ELR (cell line): ENCODE measurements around the gene TIAM2.

Source experiments
- DNase-seq: peaks from one replicate; pipeline ENCODE4 v3.0.0-alpha.2; 2015; ENCODE audit warnings: low read depth

The TIAM2 gene

GRCh38 chr6:155130161-155130853 is 135.2 kb downstream of the TIAM2 start:
- DNase-seq = no peak

GRCh38 chr6:155132617-155133016 is 137.5 kb downstream of the TIAM2 start:
- DNase-seq = no peak

- no peak for DNase-seq
These were observed 145.9 kb downstream of the TIAM2 start for GRCh38 chr6:155141002-155141401.

- no peak for DNase-seq
These were observed 146.4 kb downstream of the TIAM2 start for GRCh38 chr6:155141512-155141911.

GRCh38 chr6:155142168-155143028 is 147.3 kb downstream of the TIAM2 start:
- DNase-seq = no peak

- peak; percentile 36 for DNase-seq
These were observed 148.0 kb downstream of the TIAM2 start for GRCh38 chr6:155143029-155143577.

- DNase-seq = no peak
These were observed 148.5 kb downstream of the TIAM2 start for GRCh38 chr6:155143578-155144106.

- no peak for DNase-seq
These were observed 151.1 kb downstream of the TIAM2 start for GRCh38 chr6:155146205-155146604.

GRCh38 chr6:155147958-155148663 is 153.0 kb downstream of the TIAM2 start:
- DNase-seq = no peak

GRCh38 chr6:155150967-155151671 is 156.0 kb downstream of the TIAM2 start:
- no peak for DNase-seq

- no peak for DNase-seq
These were observed 157.3 kb downstream of the TIAM2 start for GRCh38 chr6:155152211-155153076.

- peak; percentile 89 for DNase-seq
These were observed 159.2 kb downstream of the TIAM2 start for GRCh38 chr6:155154158-155154830.

- peak; percentile 20 for DNase-seq
These were observed 160.8 kb downstream of the TIAM2 start for GRCh38 chr6:155155787-155156447.

- peak; percentile 33 for DNase-seq
These were observed 162.0 kb downstream of the TIAM2 start for GRCh38 chr6:155157101-155157500.

- peak; percentile 63 for DNase-seq
These were observed 163.1 kb downstream of the TIAM2 start for GRCh38 chr6:155158030-155158843.

GRCh38 chr6:155162682-155163081 is 167.6 kb downstream of the TIAM2 start:
- DNase-seq = peak; percentile 38

- no peak for DNase-seq
These were observed 168.5 kb downstream of the TIAM2 start for GRCh38 chr6:155163601-155164000.

- no peak for DNase-seq
These were observed 170.1 kb downstream of the TIAM2 start for GRCh38 chr6:155165029-155165710.
